ENCODE data around the gene FOXA2. TPM values are rescaled to one million over a fixed set of nuclear protein-coding genes. Genes with fewer than 3 reads are reported as not detected.

Gene FOXA2
- total RNA-seq, 1 experiment from 2014 or later: 28.0 TPM

DNA sequence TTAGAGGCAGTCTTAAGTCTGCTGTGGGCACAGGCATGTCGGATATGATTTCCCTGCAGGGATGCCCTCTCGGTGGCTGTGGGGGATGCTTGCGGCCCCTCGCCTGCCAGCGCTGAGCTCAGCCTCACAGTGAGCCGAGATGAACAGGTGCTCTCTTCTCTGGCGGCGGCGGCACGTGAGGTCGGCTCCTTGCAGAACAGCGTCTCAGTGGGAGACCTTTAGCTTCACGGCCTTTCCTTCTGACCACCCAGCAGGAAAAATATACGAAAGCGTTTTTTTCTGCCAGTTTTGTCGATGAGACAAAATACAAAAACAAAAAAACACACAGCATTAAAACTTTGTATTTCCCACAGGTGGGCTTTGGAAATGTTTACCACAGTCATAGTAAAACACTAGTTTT lies 23.6 kb downstream of the FOXA2 start:
- Histone ChIP-seq H3K9me3 (ENCODE audit: control insufficient read depth, insufficient read depth, low read depth, low read length) (no peaks in the 10 kb centered on the region), H3K27ac (ENCODE audit: low read length) (no peak overlapping the region), H3K4me1 (ENCODE audit: control insufficient read depth, insufficient read depth, low read length) (no peaks in the 10 kb centered on the region), H3K4me3 (ENCODE audit: low read depth in 2 of 2, low read length in 2 of 2) (no peak overlapping the region), H3K27me3 (ENCODE audit: control insufficient read depth, insufficient read depth, low read length) (no peaks in the 10 kb centered on the region), H3K36me3 (ENCODE audit: control insufficient read depth, insufficient read depth, low read length) (0 out of 2 replicates have a peak, but pooled peaks cover 3% of the 10 kb centered on the region)
- no peak for TF ChIP-seq REST (IDR thresholded peaks at IDR 0.05; ENCODE audit: insufficient read depth in 1 of 2, low read depth in 2 of 2, low read length in 1 of 2)
- no peak for TF ChIP-seq SIN3A (IDR thresholded peaks at IDR 0.05; ENCODE audit: borderline replicate concordance, insufficient read depth, low read depth, low read length)
- no peak for TF ChIP-seq TCF7L2 (IDR thresholded peaks at IDR 0.05; ENCODE audit: low read depth, low read length)
- no peak for TF ChIP-seq POLR2AphosphoS5 (IDR thresholded peaks at IDR 0.05; ENCODE audit: low read depth, low read length)
- TF ChIP-seq, protein P1, sequence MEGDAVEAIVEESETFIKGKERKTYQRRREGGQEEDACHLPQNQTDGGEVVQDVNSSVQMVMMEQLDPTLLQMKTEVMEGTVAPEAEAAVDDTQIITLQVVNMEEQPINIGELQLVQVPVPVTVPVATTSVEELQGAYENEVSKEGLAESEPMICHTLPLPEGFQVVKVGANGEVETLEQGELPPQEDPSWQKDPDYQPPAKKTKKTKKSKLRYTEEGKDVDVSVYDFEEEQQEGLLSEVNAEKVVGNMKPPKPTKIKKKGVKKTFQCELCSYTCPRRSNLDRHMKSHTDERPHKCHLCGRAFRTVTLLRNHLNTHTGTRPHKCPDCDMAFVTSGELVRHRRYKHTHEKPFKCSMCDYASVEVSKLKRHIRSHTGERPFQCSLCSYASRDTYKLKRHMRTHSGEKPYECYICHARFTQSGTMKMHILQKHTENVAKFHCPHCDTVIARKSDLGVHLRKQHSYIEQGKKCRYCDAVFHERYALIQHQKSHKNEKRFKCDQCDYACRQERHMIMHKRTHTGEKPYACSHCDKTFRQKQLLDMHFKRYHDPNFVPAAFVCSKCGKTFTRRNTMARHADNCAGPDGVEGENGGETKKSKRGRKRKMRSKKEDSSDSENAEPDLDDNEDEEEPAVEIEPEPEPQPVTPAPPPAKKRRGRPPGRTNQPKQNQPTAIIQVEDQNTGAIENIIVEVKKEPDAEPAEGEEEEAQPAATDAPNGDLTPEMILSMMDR (IDR thresholded peaks at IDR 0.05): no peak
- BruUV-seq (replicated peaks): no TSS peak
- POLR2A ChIA-PET: no interaction called here
- ATAC-seq: no peak
- CTCF ChIA-PET: no interaction called here
- intact Hi-C loops (cut with micrococcal nuclease; ENCODE audit: unreplicated experiment) (no loop called here), in situ Hi-C loops (cut with HindIII; ENCODE audit: low pct_unique_long_range_greater_than_20kb, low sequenced_read_pairs) (no loop called here)
- no peak for DNase-seq (ENCODE audit: low read depth, low spot score)

- no peaks in the 10 kb centered on the region for H3K27me3 ChIP-seq (ENCODE audit: control insufficient read depth, insufficient read depth, low read length)
Measured at GRCh38 chr20:22559711-22560318, 24.6 kb downstream of the FOXA2 start.

More at GRCh38 chr20:22559711-22560318, 24.6 kb downstream of the FOXA2 start:
- ATAC-seq (no peak), DNase-seq (ENCODE audit: low read depth, low spot score) (no peak)
- H3K36me3 ChIP-seq (ENCODE audit: control insufficient read depth, insufficient read depth, low read length): no peaks in the 10 kb centered on the region
- no TSS peak for BruUV-seq (replicated peaks)
- in situ Hi-C loops (cut with HindIII; ENCODE audit: low pct_unique_long_range_greater_than_20kb, low sequenced_read_pairs) (no loop called here), intact Hi-C loops (cut with micrococcal nuclease; ENCODE audit: unreplicated experiment) (no loop called here)
- POLR2A ChIA-PET: no interaction called here
- no peaks in the 10 kb centered on the region for H3K4me1 ChIP-seq (ENCODE audit: control insufficient read depth, insufficient read depth, low read length)
- H3K4me3 ChIP-seq (ENCODE audit: low read depth in 2 of 2, low read length in 2 of 2): no peak overlapping the region
- no peak for TF ChIP-seq SIN3A (IDR thresholded peaks at IDR 0.05; ENCODE audit: borderline replicate concordance, insufficient read depth, low read depth, low read length)
- TF ChIP-seq, protein P1 (IDR thresholded peaks at IDR 0.05): no peak
- no peak for TF ChIP-seq TCF7L2 (IDR thresholded peaks at IDR 0.05; ENCODE audit: low read depth, low read length)
- TF ChIP-seq POLR2AphosphoS5 (IDR thresholded peaks at IDR 0.05; ENCODE audit: low read depth, low read length): no peak
- TF ChIP-seq REST (IDR thresholded peaks at IDR 0.05; ENCODE audit: insufficient read depth in 1 of 2, low read depth in 2 of 2, low read length in 1 of 2): no peak
- peak overlapping the region; percentile 25; the same call in 1 of the 2 replicates for H3K27ac ChIP-seq (ENCODE audit: low read length)
- no peaks in the 10 kb centered on the region for H3K9me3 ChIP-seq (ENCODE audit: control insufficient read depth, insufficient read depth, low read depth, low read length)
- CTCF ChIA-PET: no interaction called here

All from Panc1 (cell line).